IPS-15b (cell line): ENCODE measurements around the gene RNASE7.
A peak's percentile ranks its signal among the peaks of the same experiment; 100 is the strongest.

Experiments
- H3K27me3 ChIP-seq: one replicate; pipeline ENCODE4 v1.6.1; 2013; ENCODE audit warnings: low read length; ENCODE audit not compliant: control insufficient read depth, insufficient read depth
- H3K36me3 ChIP-seq: one replicate; pipeline ENCODE4 v1.6.1; 2013; ENCODE audit warnings: low read length; ENCODE audit not compliant: control insufficient read depth, insufficient read depth
- H3K4me1 ChIP-seq: one replicate; pipeline ENCODE4 v1.6.1; 2013; ENCODE audit warnings: mild to moderate bottlenecking, low read length; ENCODE audit not compliant: control insufficient read depth, insufficient read depth
- H3K4me3 ChIP-seq: one replicate; pipeline ENCODE4 v1.5.1; 2013; ENCODE audit warnings: low read depth, low read length
- H3K9ac ChIP-seq: one replicate; pipeline ENCODE4 v1.6.1; 2013; ENCODE audit warnings: low read depth, mild to moderate bottlenecking, low read length
- H3K9me3 ChIP-seq: one replicate; pipeline ENCODE4 v1.6.1; 2013; ENCODE audit warnings: mild to moderate bottlenecking, low read length; ENCODE audit not compliant: control insufficient read depth, insufficient read depth

The RNASE7 gene

DNA sequence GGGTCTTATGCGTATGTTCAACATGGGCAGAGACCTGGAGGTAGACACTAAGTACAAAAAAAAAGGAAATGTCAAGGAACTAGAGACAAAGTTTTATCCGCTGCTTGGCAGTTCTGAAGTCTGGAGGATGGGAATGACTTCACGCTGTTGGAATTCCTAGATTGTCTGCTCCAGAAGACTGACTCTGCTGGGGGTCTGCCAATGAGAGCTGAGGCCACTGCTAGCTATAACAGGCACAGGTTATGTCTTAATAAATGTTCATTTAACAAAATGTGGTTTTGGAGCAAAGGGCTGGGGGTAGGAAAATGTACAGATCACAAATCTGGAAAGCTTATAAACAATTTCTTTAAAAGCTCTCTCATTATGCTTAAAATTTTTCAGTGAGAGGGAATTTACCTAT is 21.3 kb downstream of the RNASE7 start:
- no peaks in the 10 kb centered on the region for H3K9me3 ChIP-seq
- no peaks in the 10 kb centered on the region for H3K36me3 ChIP-seq
- no peaks in the 10 kb centered on the region for H3K4me1 ChIP-seq
- H3K4me3 ChIP-seq, result no peak overlapping the region
- peaks cover 18% of the 10 kb centered on the region for H3K27me3 ChIP-seq
- no peak overlapping the region for H3K9ac ChIP-seq

- Histone ChIP-seq H3K4me3 (no peak overlapping the region), H3K9me3 (no peaks in the 10 kb centered on the region), H3K27me3 (peaks cover 25% of the 10 kb centered on the region), H3K36me3 (no peaks in the 10 kb centered on the region), H3K9ac (no peak overlapping the region), H3K4me1 (peaks cover 2% of the 10 kb centered on the region)
Measured at GRCh38 chr14:21066882-21067502, 24.8 kb downstream of the RNASE7 start.

DNA sequence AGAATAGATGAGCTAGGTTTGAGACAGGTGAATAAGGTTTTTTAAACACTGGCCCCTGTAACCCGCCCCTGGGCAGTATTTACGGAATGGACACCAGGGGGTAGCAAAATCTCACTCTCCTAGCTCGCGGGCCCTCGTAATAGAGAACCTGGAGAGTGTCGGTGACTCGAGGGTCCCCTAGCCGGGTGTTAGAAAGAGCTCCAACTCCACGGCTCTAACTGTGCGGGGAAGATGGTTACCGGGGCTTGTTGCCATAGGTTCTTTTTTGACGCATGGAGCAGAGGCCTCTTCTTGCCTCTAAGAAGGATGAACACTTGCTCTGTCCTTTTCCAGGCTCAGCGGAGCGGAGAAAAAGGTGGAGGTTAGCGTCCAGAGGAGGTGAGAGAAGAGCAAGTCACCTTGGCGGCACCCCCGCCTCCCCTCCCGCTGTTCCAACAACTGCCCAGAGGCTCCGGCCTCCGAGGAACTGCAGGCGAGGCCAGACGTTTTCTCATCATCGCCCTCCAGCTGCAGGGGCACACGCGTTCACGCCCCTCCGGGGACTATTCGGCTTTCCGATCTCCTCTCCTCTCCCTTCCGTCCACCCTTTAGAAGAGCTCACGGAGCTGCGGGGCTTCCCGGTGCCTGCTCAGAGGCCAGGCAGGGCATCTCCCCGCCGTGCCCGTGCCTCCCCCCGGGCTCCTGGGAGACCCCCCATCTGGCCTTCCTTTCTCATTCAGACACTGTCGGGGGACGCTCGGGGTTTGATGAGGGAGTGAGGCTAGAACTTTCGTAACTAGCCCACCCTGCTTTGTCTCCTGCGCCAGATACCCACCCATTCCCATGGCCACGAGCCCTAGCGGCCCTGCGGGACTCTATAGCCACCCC is 26.6 kb downstream of the RNASE7 start:
- H3K4me1 ChIP-seq, result peaks cover 8% of the 10 kb centered on the region
- H3K36me3 ChIP-seq, result no peaks in the 10 kb centered on the region
- H3K9ac ChIP-seq, result peak overlapping the region; percentile 60
- H3K27me3 ChIP-seq, result peaks cover 39% of the 10 kb centered on the region
- no peaks in the 10 kb centered on the region for H3K9me3 ChIP-seq
- peak overlapping the region; percentile 84 for H3K4me3 ChIP-seq

DNA sequence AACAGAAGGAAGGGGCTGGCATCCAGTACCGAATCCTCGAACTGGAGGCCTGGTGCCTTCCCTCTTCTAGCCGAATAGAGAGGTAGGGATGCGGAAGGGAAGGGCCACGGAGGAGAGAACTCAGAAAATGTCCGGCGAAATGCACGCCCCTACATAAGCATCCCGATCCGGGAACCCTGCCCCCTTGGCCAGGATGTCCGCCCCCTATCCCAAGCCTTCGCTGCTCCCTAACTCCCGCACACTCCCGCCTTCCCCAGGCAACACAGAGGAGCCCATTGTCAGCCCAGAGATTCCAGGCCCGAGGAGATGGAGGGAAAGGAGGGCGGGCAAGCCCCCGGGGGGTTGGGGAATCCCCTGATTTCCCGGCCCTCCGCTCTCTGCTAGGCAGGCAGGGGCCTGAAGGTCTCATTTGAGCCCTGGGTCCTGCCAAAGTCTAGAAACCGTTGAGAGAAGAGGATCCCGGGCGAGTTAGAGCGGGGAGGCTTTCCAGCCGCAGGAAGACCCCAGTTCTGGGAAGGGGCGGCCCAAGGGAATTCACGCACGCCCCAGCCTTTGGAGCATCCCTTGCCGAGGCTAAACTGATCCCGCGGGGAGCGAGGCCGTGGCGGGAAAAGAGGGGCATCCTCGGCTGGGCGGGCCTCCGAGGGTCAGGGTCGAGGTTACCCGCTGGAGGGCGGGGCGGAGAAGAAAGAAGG is 27.4 kb downstream of the RNASE7 start:
- Histone ChIP-seq H3K9me3 (no peaks in the 10 kb centered on the region), H3K27me3 (peaks cover 39% of the 10 kb centered on the region), H3K9ac (peak overlapping the region; percentile 60), H3K4me1 (peaks cover 8% of the 10 kb centered on the region), H3K36me3 (no peaks in the 10 kb centered on the region), H3K4me3 (peak overlapping the region; percentile 84)

- H3K36me3 ChIP-seq, result peaks cover 4% of the 10 kb centered on the region
- no peaks in the 10 kb centered on the region for H3K9me3 ChIP-seq
- H3K9ac ChIP-seq, result peak within 1 kb of the TSS; percentile 71
- peaks cover 8% of the 10 kb centered on the region for H3K4me1 ChIP-seq
- peak within 1 kb of the TSS; percentile 84 for H3K4me3 ChIP-seq
- H3K27me3 ChIP-seq, result peaks cover 39% of the 10 kb centered on the region
Measured at GRCh38 chr14:21070083-21070609, 28.0 kb downstream of the RNASE7 start, which contains the start of gene ARHGEF40. Gene ARHGEF40, plus strand, starts transcription at chr14:21070304. Its CDS starts 93 bp downstream, at chr14:21070397.

- H3K27me3 ChIP-seq, result peaks cover 39% of the 10 kb centered on the region
- H3K36me3 ChIP-seq, result peaks cover 6% of the 10 kb centered on the region
- H3K9me3 ChIP-seq, result no peaks in the 10 kb centered on the region
- peak overlapping the region; percentile 71 for H3K9ac ChIP-seq
- peaks cover 8% of the 10 kb centered on the region for H3K4me1 ChIP-seq
- H3K4me3 ChIP-seq, result peak overlapping the region; percentile 84
Measured at GRCh38 chr14:21070610-21071224, 28.6 kb downstream of the RNASE7 start.

DNA sequence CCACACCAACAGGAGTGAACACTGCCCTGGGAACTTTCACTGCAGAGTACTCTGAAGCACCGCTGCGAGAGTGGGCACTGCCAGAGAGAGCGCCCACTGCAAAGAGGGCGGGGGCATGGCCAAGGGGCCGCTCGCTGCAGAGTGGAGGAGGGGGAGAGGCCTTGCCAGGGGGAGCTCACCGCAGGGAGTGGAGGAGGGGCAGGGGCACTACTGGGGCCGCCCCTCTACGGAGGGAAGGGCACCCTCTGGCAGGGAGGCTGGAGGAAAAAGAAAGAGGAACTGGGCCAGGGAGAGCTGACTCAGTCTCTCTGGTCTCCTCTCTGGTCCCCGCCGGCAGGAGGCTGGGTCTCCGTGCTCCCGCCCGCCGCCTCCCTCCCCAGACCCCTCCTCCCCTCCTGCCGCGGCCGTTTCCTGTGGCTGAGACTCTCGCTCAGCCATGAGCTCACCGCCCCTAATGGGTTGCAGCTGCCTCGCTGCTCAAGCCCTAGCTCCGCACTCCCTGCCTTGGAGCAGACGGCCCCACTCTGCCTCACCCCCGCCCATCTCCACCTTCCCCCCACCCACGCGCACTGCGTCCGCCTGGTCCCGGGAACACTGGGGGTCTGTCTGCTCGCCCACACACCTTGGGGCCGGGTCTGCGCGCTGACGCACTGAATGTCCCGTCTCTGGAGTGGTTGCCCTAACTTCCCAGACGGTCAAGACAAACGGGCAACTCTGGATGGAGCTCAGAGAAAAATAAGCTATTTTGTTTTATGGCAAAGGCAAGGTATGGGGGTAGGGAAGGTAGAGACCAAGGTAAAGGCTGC is 29.3 kb downstream of the RNASE7 start:
- peak overlapping the region; percentile 84 for H3K4me3 ChIP-seq
- H3K36me3 ChIP-seq, result peaks cover 11% of the 10 kb centered on the region
- H3K9ac ChIP-seq, result peak overlapping the region; percentile 71
- peaks cover 37% of the 10 kb centered on the region for H3K27me3 ChIP-seq
- peaks cover 8% of the 10 kb centered on the region for H3K4me1 ChIP-seq
- H3K9me3 ChIP-seq, result no peaks in the 10 kb centered on the region

DNA sequence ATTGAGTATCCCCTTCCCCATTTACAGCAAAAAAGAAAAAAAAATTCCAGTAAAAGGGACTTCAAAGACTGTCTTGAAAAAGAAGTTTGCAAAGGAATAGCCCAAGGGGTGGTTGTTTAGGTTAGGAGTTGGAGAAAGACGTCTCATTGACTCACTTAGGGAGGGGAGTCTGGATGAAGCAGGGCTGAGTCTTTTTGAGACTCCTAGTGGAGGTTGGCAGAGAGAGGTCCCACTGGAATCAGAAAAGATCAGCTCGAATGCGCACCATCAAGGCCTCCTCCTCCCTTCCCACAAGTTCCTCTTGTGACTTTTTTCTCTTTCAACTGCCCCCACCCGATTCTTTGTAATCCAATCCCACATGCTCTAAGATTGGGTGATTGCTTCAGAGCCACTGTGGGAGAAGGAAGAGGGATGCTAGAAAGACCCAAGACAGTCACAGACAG is 29.9 kb downstream of the RNASE7 start:
- H3K9ac ChIP-seq, result peak overlapping the region; percentile 24

DNA sequence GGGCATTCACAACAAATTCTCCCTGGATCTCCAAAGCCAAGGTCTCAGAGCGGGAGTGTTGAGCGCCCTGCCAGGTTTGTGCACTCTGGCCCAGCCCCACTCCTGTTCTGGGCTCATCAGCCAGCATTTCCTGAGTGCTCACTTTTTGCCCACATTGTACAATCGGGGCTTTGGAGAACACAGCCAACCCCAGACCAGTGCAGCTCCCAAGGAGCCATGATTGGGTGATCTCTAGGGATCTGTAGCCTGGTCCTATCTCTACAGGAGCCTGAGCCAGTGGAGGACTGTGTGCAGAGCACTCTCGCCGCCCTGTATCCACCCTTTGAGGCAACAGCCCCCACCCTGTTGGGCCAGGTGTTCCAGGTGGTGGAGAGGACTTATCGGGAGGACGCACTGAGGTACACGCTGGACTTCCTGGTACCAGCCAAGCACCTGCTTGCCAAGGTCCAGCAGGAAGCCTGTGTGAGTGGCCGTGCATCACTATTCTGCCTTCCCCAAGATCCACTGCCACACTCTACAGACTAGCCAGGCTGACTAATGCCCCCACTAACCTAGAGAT is 30.7 kb downstream of the RNASE7 start:
- H3K4me3 ChIP-seq, result no peak overlapping the region
- peaks cover 26% of the 10 kb centered on the region for H3K27me3 ChIP-seq
- H3K9me3 ChIP-seq, result no peaks in the 10 kb centered on the region
- peaks cover 12% of the 10 kb centered on the region for H3K36me3 ChIP-seq
- H3K9ac ChIP-seq, result no peak overlapping the region
- H3K4me1 ChIP-seq, result peaks cover 8% of the 10 kb centered on the region

More for the DNA sequence above, 29.9 kb downstream of the RNASE7 start:
- Histone ChIP-seq H3K4me3 (peak overlapping the region; percentile 84), H3K9me3 (no peaks in the 10 kb centered on the region), H3K27me3 (peaks cover 34% of the 10 kb centered on the region), H3K4me1 (peaks cover 8% of the 10 kb centered on the region), H3K36me3 (peaks cover 12% of the 10 kb centered on the region)

DNA sequence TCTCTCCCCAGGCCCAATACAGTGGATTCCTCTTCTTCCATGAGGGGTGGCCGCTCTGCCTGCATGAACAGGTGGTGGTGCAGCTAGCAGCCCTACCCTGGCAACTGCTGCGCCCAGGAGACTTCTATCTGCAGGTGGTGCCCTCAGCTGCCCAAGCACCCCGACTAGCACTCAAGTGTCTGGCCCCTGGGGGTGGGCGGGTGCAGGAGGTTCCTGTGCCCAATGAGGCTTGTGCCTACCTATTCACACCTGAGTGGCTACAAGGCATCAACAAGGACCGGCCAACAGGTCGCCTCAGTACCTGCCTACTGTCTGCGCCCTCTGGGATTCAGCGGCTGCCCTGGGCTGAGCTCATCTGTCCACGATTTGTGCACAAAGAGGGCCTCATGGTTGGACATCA is 31.8 kb downstream of the RNASE7 start:
- Histone ChIP-seq H3K4me3 (no peak overlapping the region), H3K9me3 (no peaks in the 10 kb centered on the region), H3K9ac (no peak overlapping the region), H3K27me3 (peaks cover 17% of the 10 kb centered on the region), H3K36me3 (peaks cover 12% of the 10 kb centered on the region), H3K4me1 (peaks cover 8% of the 10 kb centered on the region)
